AG04450 (cell line): ENCODE data around the gene GNAI1. TPM values are rescaled to one million over a fixed set of nuclear protein-coding genes. Genes with fewer than 3 reads are reported as not detected.

Experiments used
- CTCF ChIA-PET: fragments of 300-600, 350-600 bp; formaldehyde crosslinking; extraction: SDS; loops from one replicate; lab custom pipeline; 2022; ENCODE audit warnings: antibody characterized with exemption, inconsistent platforms; lab: Charles Lee
- POLR2A ChIA-PET: fragments of 350-600 bp; formaldehyde crosslinking; extraction: SDS; loops from one replicate; lab custom pipeline; 2021; ENCODE audit warnings: antibody characterized with exemption, inconsistent platforms; lab: Yijun Ruan, JAX
- DNase-seq: peaks from one replicate; pipeline ENCODE4 v3.0.0-alpha.2; 2011; ENCODE audit warnings: low read depth, low spot score
- H3K27ac ChIP-seq: one replicate; pipeline ENCODE4 v1.5.1; 2012; ENCODE audit warnings: low read depth, low read length, control low read depth
- H3K27me3 ChIP-seq: one replicate; pipeline ENCODE4 v1.6.0; 2012; ENCODE audit warnings: low read length; ENCODE audit not compliant: control insufficient read depth, insufficient read depth
- H3K4me3 ChIP-seq: 2 replicates; pipeline ENCODE4 v1.5.1; 2011; ENCODE audit warnings: mild to moderate bottlenecking, low read depth, low read length, control low read depth
- H3K9me3 ChIP-seq: 2 replicates; pipeline ENCODE4 v1.5.1; 2012; ENCODE audit warnings: low read length; ENCODE audit not compliant: control insufficient read depth, insufficient read depth
- polyA plus RNA-seq: library from polyadenylated mRNA; depleted of rRNA; stranded (reverse); fragments of >200 nt; gene quantifications from 2 replicates; pipeline ENCODE4 v1.2.3, GENCODE V29; 2011
- TF ChIP-seq, protein P1 (sequence below): IDR thresholded peaks from 2 replicates; pipeline ENCODE4 v1.5.1; 2011; ENCODE audit warnings: low read depth, low read length, control low read depth, inconsistent platforms

The GNAI1 gene
- polyA plus RNA-seq, 1 experiment: 56.2 TPM

DNA sequence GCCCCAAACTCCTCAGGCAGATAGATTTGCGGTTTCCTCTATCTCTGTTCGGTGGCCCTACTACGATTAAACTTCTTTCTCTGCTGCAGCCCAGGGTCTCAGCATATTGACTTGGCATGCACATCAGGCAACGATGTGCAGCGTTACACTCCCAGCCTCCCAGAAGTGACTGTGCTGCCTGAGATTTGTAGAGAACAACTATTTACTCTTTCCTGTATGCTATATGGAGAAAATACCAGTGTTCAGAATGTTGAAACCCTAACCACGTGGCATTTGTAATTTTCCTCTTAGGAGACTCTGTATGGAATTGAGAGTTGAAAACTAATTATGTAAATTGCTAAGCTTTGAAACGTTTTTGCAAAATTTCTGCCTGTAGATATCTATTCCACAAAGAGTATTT lies 50.9 kb downstream of the GNAI1 start:
- Histone ChIP-seq H3K27me3 (no peaks in the 10 kb centered on the region), H3K4me3 (no peak overlapping the region), H3K9me3 (no peaks in the 10 kb centered on the region), H3K27ac (no peak overlapping the region)
- ChIA-PET CTCF (no interaction called here), POLR2A (interaction anchor here (0.7 kb wide), 1 partner anchor 11 kb away, joined by 5 read pairs; no protein-coding TSS in a partner anchor)
- DNase-seq: no peak
- TF ChIP-seq, protein P1, sequence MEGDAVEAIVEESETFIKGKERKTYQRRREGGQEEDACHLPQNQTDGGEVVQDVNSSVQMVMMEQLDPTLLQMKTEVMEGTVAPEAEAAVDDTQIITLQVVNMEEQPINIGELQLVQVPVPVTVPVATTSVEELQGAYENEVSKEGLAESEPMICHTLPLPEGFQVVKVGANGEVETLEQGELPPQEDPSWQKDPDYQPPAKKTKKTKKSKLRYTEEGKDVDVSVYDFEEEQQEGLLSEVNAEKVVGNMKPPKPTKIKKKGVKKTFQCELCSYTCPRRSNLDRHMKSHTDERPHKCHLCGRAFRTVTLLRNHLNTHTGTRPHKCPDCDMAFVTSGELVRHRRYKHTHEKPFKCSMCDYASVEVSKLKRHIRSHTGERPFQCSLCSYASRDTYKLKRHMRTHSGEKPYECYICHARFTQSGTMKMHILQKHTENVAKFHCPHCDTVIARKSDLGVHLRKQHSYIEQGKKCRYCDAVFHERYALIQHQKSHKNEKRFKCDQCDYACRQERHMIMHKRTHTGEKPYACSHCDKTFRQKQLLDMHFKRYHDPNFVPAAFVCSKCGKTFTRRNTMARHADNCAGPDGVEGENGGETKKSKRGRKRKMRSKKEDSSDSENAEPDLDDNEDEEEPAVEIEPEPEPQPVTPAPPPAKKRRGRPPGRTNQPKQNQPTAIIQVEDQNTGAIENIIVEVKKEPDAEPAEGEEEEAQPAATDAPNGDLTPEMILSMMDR: no peak

DNA sequence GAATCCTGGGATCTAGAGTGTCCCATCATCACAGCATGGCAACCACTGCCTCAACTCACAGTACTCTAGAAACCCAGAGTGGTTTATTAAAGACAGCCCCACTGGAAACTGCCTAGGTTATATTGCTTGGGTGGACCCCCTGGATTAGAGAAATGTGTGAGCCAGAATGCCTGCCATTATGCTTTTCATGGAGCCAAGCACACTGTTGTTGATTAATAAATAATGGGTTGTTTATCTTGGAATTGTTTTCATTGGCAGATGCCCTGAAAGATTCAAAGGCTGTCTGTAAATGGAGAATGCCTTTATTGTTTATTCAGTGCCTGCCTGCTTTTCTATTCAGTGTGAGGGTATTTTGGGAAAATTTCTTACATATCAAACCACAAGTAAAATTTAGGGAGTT lies 52.1 kb downstream of the GNAI1 start:
- no peak for DNase-seq

DNA sequence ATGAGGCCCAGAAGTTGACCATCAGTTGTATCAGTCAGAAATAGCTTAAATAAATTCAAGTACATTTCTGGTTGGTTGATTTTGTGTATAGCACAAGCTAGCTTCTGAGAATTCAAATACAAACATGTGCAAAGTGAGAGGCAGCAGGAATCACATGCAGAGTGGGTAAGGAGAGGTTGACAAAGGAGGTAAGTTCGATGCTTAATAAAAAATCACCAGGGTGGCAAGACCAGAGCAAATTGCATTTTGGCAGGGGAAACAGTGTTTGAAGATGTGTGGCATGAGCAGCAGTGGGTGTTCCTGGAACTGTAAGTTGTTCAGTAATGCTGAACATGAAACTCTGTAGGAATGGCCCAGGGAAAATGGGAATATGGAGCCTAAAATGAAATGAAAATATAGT lies 52.6 kb downstream of the GNAI1 start:
- ChIA-PET CTCF (interaction anchor here (0.6 kb wide), 1 partner anchor 39 kb away, joined by 3 read pairs; no protein-coding TSS in a partner anchor), POLR2A (no interaction called here)
- Histone ChIP-seq H3K9me3 (no peaks in the 10 kb centered on the region), H3K4me3 (no peak overlapping the region), H3K27me3 (no peaks in the 10 kb centered on the region), H3K27ac (no peak overlapping the region)
- TF ChIP-seq, protein P1: no peak
- no peak for DNase-seq

More for the DNA sequence above, 52.1 kb downstream of the GNAI1 start:
- ChIA-PET POLR2A (no interaction called here), CTCF (interaction anchor here (0.6 kb wide), 1 partner anchor 38 kb away, joined by 3 read pairs; no protein-coding TSS in a partner anchor)
- TF ChIP-seq, protein P1: no peak
- Histone ChIP-seq H3K4me3 (no peak overlapping the region), H3K27me3 (no peaks in the 10 kb centered on the region), H3K9me3 (no peaks in the 10 kb centered on the region), H3K27ac (no peak overlapping the region)

DNA sequence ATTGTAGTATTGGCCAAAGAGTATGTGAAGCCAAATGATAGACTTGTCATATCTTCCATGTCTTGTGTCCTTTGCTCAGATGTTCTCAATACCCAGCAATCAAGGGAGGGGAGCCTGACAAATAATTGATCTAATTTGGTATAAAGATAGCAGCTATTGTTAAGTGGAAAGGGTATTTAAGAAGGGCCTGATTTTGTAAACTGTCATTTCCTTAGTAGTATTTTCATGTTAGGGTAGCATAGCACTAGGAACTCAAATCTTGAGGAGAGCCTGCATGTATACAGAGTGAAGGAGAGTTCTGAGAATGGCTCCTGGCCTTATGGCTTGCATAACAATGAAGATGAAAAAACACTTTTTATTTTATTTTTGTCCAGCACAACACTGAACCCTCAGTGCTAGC lies 53.1 kb downstream of the GNAI1 start:
- DNase-seq: no peak
- POLR2A ChIA-PET: no interaction called here
- TF ChIP-seq, protein P1: no peak
- Histone ChIP-seq H3K9me3 (no peaks in the 10 kb centered on the region), H3K4me3 (no peak overlapping the region), H3K27ac (no peak overlapping the region), H3K27me3 (no peaks in the 10 kb centered on the region)
- CTCF ChIA-PET: no interaction called here

DNA sequence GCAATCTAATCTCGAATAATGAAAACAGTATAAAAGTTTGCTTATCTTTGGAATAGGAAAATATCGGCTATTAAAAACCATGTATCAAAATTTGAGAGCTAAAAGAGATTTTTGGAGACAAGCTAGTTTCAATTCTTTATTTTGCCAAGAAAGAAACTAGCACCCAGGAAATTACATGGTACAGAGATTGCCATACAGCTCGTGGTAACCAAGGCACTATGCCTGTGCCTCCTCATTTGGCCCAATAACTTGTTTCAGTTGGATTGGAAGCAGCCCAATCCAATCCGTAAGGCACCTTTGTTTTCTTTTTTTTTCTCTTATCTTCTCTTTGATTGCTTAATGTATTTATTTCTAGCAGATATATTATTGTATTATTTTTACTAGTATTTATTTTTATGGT lies 55.0 kb downstream of the GNAI1 start:
- no peaks in the 10 kb centered on the region for H3K27me3 ChIP-seq
- POLR2A ChIA-PET: interaction anchor here (0.7 kb wide), 1 partner anchor 535 kb away, joined by 3 read pairs; no protein-coding TSS in a partner anchor
- no peaks in the 10 kb centered on the region for H3K9me3 ChIP-seq
- CTCF ChIA-PET: interaction anchor here (0.6 to 1.1 kb wide), 2 partner anchors 9 to 356 kb away, joined by 3 to 4 read pairs; no protein-coding TSS in a partner anchor
- H3K27ac ChIP-seq: no peak overlapping the region
- no peak for DNase-seq
- TF ChIP-seq, protein P1: no peak
- H3K4me3 ChIP-seq: no peak overlapping the region
